Right lobe of liver (tissue), 6 donors: ENCODE measurements around the gene UNC93A. TPM values are rescaled to one million over a fixed set of nuclear protein-coding genes. Genes with fewer than 3 reads are reported as not detected.

Source experiments
- ATAC-seq, 4 donors: fragments of 200-7000 bp; cut with Tn5 transposase; one replicate each; pipeline ENCODE4 v1.9.1; 2020; ENCODE audit warnings: mild to moderate bottlenecking in 4 of 4, moderate library complexity in 4 of 4
- DNase-seq, 3 donors: peaks; one replicate each; pipeline ENCODE4 v3.0.0-alpha.2; 2020
- H3K27ac ChIP-seq, 3 donors: fragments of 200-600 bp; one replicate each; pipeline ENCODE4 v1.8.0; 2022
- H3K27me3 ChIP-seq, 2 donors: fragments of 200-600 bp; one replicate each; pipeline ENCODE4 v1.8.0; 2022
- H3K36me3 ChIP-seq, 4 donors: fragments of 200-600 bp; sonication (generic) in 1 of 4; one replicate each; pipeline versions ENCODE4 v1.5.1 to v1.8.0; 2017 to 2022; ENCODE audit warnings: control low read depth in 1 of 4
- H3K4me1 ChIP-seq, 4 donors: fragments of 200-600 bp; sonication (generic) in 1 of 4; one replicate each; pipeline versions ENCODE4 v1.5.1 to v1.8.0; 2017 to 2022; ENCODE audit warnings: control low read depth in 1 of 4
- H3K4me3 ChIP-seq, 3 donors: fragments of 200-600 bp; one replicate each; pipeline ENCODE4 v1.8.0; 2022
- H3K9me3 ChIP-seq, 4 donors: fragments of 200-600 bp; sonication (generic) in 1 of 4; one replicate each; pipeline versions ENCODE4 v1.5.1 to v1.8.0; 2017 to 2022; ENCODE audit warnings: control low read depth in 1 of 4
- POLR2A ChIP-seq: fragments of 450-650 bp; IDR thresholded peaks from one replicate; pipeline ENCODE4 v1.6.1; 2017; ENCODE audit warnings: antibody characterized with exemption, mild to moderate bottlenecking
- WGBS: methylation state at CpG from one replicate; pipeline ENCODE4 v1.1.6; 2018; ENCODE audit warnings: low coverage, low lambda C conversion rate; ENCODE audit not compliant: insufficient coverage; ENCODE audit errors: missing lambda C conversion rate; 5-methylcytosine and 5-hydroxymethylcytosine counted together
- intact Hi-C, 2 donors: fragments of 100-400 bp; cut with DNase I; formaldehyde crosslinking; loops; one replicate each; pipeline versions ENCODE4 v1.11.2 to v1.14.1; 2022
- total RNA-seq, 6 experiments: library from RNA; depleted of rRNA in 2 of 6; stranded (reverse); fragments of >200 nt in 2 of 6; fragmentation: NEBNext Ultra II Directional in 3 of 6; extraction: Animal tissue kit (Norgen Biotek cat#: 25700) in 3 of 6; gene quantifications; one replicate each; pipeline versions ENCODE4 v1.1.0 to v1.2.4, GENCODE V29; 2016 to 2023
- TF ChIP-seq, protein P1 (sequence below), 4 donors: fragments of 200-600 bp in 3 of 4; fragments of 450-650 bp in 1 of 4; IDR thresholded peaks; one replicate each; pipeline versions ENCODE4 v1.5.1 to v1.8.0; 2016 to 2022; ENCODE audit warnings: antibody characterized with exemption in 4 of 4, mild to moderate bottlenecking in 2 of 4
- donor health status: DM: no; HTN: yes; CAD: no.
- donor health status: DM: no; HTN: no; CAD: no.
- donor health status: DM: no; HTN: no; CAD: no.
- donor health status: DM: no; HTN: yes; CAD: no.
- donor health status: DM: no; HTN: yes; CAD: no.

The UNC93A gene
- total RNA-seq, 6 experiments from 2014 or later = 1.4 to 15.8 (median 4.9) TPM

DNA sequence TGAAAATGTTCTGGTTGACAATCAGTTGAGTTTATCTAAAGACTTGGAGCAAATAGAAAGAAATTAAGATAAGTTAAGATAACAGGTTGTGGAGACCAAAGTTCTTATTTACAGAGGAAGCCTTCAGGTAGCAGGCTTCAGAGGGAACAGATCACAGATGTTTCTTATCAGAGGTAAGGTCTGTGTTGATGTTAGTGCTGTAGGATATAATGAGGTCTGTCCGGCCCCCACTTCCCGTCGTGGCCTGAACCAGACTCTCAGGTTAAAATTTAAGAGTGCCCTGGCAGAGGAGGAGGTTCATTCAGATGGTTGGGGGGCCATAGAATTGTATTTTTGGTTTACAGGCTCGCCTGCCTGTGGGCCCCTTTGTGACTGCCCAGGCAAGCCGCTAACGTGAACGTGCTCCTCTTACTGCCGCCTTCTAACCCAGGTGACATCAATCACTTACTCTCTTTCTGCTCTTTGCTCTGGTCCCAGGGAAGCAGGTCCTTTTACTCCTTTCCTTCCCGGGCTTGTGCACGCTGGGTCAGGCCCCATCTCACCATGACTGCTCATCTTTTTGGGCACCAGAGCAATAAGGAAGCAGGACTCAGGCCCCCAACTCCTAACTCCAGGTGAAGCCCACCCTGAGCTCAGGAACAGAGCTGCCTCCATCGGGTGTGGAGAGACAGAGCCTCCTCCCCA lies 18.3 kb upstream of the UNC93A start:
- peaks cover 0 to 21% (median 2%) of the 10 kb centered on the region in 4 donors for H3K4me1 ChIP-seq
- 76% methylated on average over 3 of the region's 11 CpGs for WGBS
- ATAC-seq = no peak
- no peaks in the 10 kb centered on the region for H3K27me3 ChIP-seq
- H3K9me3 ChIP-seq = no peaks in the 10 kb centered on the region
- intact Hi-C loops = no loop called here
- no peak for TF ChIP-seq POLR2A
- TF ChIP-seq, protein P1, sequence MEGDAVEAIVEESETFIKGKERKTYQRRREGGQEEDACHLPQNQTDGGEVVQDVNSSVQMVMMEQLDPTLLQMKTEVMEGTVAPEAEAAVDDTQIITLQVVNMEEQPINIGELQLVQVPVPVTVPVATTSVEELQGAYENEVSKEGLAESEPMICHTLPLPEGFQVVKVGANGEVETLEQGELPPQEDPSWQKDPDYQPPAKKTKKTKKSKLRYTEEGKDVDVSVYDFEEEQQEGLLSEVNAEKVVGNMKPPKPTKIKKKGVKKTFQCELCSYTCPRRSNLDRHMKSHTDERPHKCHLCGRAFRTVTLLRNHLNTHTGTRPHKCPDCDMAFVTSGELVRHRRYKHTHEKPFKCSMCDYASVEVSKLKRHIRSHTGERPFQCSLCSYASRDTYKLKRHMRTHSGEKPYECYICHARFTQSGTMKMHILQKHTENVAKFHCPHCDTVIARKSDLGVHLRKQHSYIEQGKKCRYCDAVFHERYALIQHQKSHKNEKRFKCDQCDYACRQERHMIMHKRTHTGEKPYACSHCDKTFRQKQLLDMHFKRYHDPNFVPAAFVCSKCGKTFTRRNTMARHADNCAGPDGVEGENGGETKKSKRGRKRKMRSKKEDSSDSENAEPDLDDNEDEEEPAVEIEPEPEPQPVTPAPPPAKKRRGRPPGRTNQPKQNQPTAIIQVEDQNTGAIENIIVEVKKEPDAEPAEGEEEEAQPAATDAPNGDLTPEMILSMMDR (IDR thresholded peaks at IDR 0.05) = no peak
- H3K27ac ChIP-seq = no peak overlapping the region
- DNase-seq = no peak
- no peak overlapping the region for H3K4me3 ChIP-seq
- no peaks in the 10 kb centered on the region for H3K36me3 ChIP-seq

DNA sequence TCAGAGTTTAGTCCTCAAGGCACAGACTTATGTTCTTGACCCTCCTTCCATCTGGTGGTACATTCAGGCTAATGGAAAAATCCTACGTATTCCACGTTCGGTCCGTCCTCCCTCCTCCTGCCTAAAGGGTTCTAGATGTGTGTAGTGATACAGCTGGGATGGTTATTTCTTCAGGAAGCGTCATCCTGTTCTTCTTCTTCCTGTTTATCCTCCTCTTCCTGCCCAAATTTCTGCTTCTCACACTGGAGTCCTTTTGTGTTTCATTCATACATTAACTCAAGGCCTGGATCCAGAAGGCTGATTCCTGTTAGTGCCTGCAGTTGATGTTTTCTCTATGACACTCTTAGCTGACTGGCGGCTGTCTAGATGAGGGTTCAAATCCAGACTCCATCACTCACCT lies 16.8 kb upstream of the UNC93A start:
- TF ChIP-seq, protein P1 (IDR thresholded peaks at IDR 0.05) = no peak
- no peak for TF ChIP-seq POLR2A
- DNase-seq = no peak
- H3K4me1 ChIP-seq = peaks cover 0 to 18% (median under 1%) of the 10 kb centered on the region in 4 donors
- H3K4me3 ChIP-seq = no peak overlapping the region
- no peak overlapping the region for H3K27ac ChIP-seq
- H3K9me3 ChIP-seq = no peaks in the 10 kb centered on the region
- intact Hi-C loops = no loop called here
- WGBS = 88% methylated on average over 6 of the region's 6 CpGs
- H3K27me3 ChIP-seq = no peaks in the 10 kb centered on the region
- H3K36me3 ChIP-seq = no peaks in the 10 kb centered on the region
- ATAC-seq = no peak

DNA sequence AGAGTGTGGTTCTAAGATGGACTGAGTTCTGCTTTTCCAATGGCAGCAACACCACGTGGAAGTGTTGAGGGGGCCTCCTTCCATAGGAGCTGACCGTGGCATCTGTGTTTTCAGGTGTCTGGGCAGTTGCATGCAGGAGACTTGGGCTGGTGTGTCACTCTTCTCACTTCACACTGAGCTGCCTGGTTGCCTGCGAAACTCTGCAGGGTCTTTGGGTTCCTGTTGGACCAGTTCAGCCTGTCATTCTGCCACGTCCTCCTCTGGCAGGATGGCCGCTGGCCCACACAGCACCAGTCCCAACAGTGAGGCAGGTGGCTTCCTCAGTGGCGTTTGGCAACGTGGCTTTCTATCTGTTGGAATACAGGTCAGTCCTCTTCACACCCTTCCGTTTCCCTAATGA lies 16.1 kb upstream of the UNC93A start:
- 79% methylated on average over 5 of the region's 8 CpGs for WGBS
- H3K36me3 ChIP-seq = no peaks in the 10 kb centered on the region
- ATAC-seq (no peak), DNase-seq (no peak)
- H3K4me1 ChIP-seq = peaks cover 0 to 15% (median 0%) of the 10 kb centered on the region in 4 donors
- TF ChIP-seq, protein P1 (IDR thresholded peaks at IDR 0.05) = no peak
- TF ChIP-seq POLR2A = no peak
- no peak overlapping the region for H3K4me3 ChIP-seq
- no peak overlapping the region for H3K27ac ChIP-seq
- intact Hi-C loops = no loop called here
- H3K27me3 ChIP-seq = no peaks in the 10 kb centered on the region
- no peaks in the 10 kb centered on the region for H3K9me3 ChIP-seq

DNA sequence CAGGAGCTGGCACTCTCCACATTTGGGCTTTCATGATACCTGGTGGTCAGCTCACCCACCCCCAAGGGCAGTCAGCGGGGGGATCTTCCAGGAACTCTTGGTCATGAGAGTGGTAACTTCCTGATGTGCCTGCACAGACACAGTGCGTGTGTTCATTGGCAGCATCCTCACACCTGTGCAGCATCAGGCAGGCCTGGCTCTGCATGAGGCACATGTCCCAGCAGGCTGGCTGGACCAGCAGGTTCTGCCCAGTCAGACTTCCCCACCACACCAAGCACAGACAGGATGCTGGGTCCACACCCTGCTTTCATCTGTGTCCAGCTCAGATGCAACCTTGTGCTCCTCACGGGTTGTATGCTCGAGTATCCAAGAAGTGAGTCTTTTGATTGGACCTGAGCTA lies 15.7 kb upstream of the UNC93A start:
- no peak overlapping the region for H3K27ac ChIP-seq
- ATAC-seq (no peak), DNase-seq (no peak)
- TF ChIP-seq, protein P1 (IDR thresholded peaks at IDR 0.05) = no peak
- no peak for TF ChIP-seq POLR2A
- no peaks in the 10 kb centered on the region for H3K36me3 ChIP-seq
- intact Hi-C loops = no loop called here
- peaks cover 0 to 15% (median 0%) of the 10 kb centered on the region in 4 donors for H3K4me1 ChIP-seq
- no peaks in the 10 kb centered on the region for H3K9me3 ChIP-seq
- no peaks in the 10 kb centered on the region for H3K27me3 ChIP-seq
- WGBS = no CpG with 5 or more reads among the region's 4 CpGs
- H3K4me3 ChIP-seq = no peak overlapping the region
